ENCODE measurements around the gene RND2.

- TF ChIP-seq CTCF (IDR thresholded peaks at IDR 0.05): no peak
- TF ChIP-seq POLR2A (IDR thresholded peaks at IDR 0.05): no peak
Measured at GRCh38 chr17:43030137-43030767, 5.2 kb downstream of the RND2 start.

Data from gastroesophageal sphincter (tissue), 3 donors.